NCI-H1930 (cell line): ENCODE results near the gene TGM2.

Experiments used
- DNase-seq, 2 experiments: peaks; one replicate each; lab custom pipeline; 2025; lab: John Stamatoyannopoulos, UW

Gene TGM2

DNA sequence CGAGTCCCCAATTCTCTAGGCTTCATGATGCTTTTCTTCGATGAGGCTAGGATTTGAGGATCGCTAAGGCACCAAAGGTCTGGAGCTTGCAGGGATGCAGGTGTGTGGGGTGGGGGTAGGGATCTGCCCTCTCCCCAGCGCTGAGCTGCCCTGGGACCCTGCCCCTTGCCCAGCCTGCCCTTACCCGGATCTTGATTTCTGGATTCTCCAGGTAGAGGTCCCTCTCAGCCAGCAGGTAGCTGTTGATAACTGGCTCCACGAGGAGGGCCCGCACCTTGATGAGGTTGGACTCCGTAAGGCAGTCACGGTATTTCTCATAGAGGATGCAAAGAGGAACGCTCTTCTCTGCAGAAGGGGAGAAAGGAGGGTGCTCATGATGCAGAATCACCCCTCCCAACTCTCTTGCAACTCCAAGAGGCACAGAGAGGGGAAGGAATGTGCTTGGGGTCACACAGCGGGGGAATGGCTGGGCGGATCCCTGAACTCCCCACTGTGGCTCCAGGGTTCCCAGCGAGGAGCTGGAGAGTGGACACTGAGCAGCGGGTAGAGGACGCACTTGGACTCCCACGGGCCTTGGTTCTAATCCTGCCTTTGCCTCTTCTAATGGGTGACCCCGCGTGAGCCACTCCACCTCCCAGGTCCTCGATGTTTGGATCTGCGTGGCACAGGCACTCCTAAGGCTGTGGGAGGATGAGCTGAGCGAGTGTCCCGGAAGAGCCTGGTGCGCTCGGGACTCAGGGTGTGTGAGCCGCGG, 32.7 kb downstream of the TGM2 start:
- no peak for DNase-seq

DNA sequence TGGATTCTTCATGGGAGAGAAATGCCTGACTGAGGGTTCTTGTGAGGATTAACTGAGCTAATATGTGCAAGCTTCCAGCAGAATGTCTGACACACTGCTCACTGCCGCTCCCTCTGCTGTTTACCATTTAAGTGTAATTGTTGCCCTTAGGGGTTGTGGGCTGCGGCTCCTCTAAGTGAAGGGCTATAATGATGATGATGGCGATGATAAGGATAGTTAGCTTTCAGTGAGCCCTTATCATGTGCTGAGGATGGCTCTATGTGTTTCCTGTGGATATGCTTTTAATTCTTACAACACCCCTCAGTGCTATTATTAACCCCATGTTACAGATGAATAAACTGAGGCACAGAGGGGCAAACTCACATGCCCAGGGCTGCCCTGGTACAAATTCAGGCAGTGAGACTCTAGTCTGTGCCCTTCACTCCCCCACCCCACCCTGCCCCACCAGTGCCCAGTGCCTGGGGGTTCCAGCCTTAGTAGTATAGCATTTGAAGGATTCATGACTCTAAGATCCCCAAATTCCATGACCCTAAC, 33.4 kb downstream of the TGM2 start:
- no peak for DNase-seq

DNA sequence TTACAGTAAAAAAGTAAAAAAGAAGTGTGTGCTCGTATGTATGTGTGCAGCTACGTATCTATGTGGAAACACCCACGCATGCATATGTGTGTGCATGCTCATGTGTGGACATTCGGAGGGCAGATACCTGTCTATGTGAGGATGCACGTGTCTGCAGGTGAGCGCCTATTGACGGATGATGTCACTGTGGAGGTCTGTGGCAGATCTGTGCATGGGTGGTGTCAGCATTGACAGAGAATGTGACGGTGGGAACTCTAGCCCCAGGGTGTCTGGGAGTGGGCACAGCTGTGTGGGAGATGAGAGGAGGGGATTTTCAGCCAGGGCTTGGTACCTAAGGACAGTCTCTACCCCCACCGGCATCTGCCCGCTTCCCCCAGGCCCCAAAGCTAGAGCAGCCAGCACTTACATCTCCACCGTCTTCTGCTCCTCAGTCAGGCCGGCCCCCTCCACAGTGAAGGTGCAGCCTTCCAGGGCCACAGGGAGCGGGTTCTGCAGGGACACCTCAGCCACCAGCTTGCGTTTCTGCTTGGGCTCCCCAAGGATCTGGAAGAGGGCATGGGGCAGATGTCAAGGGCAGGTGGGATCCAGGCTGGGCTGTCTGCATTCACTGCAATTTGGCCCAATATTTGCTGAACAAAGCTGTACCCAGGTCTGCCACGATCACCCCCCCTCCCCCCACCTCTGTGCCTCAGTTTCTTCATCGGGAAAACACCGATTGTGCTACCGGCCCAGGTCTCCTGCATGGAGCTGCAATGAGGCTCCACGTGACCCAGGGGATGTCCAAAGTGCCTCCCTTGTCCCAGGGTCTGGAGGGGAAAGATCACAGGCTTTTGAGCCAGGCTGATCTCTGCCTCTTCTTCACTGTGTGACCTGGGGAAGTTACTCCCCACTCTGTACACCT, 34.1 kb downstream of the TGM2 start:
- DNase-seq, result no peak

DNA sequence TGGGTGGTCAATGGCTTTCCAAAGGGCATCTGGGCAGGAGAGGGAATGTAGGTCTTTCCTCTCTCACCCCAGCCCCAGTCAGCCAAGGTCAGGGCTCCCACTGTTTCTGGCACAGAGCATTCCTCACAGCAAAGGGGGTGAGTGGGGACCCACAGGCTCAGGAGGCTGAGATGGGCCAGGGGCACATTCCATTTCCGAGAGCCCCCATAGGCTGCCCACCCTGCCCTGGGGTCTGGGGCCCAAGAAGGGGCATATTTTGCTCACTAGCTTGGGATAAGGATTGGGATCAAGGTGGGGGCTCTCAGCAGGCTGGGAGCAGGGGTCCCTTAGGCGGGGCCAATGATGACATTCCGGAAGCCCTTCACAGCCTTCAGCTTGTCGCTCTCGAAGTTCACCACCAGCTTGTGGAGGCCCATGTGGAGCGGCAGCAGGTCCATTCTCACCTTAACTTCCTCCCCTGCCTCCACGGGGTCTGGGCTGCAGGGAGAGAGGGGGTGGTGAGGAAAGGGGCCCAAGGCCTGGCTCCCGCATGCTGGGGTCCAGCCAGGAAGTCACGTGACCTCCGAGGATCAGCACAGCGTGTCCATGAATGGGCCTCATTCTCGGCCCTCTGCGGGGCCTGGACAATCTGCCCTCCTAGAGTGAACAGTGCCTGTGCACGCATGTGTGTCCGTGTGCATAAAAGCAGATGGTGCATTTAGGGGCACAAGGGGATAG, 35.0 kb downstream of the TGM2 start:
- DNase-seq, result no peak

DNA sequence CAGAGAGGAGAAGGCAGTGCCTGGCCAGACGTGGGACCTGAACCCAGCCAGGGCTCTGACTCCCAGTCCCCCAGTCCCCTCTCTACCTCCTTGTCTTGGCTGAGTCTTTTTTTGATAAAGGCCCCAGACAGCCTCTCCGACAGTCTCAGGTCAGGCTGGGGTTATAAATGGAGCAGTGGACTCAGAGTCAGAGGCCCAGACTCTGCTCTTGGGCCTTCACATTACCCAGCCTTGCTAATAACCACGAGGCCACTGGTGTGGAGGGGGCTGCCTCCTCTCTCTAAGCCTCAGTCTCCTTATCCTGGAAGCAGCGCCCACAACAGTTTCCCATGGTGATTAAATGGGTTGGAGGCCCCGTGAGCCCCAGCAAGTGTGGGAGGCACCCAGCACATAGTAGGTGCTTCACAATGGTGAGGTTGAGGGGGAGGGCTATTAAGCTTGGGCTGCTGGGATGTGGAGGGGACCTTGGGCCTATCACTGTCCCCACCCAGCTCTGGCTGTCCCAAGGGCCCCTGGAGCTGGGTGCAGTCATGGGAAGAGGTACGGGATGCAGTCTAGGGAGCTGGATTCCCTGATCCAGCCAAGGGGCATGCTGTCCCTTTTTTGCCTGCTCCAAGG, 35.7 kb downstream of the TGM2 start:
- no peak for DNase-seq

DNA sequence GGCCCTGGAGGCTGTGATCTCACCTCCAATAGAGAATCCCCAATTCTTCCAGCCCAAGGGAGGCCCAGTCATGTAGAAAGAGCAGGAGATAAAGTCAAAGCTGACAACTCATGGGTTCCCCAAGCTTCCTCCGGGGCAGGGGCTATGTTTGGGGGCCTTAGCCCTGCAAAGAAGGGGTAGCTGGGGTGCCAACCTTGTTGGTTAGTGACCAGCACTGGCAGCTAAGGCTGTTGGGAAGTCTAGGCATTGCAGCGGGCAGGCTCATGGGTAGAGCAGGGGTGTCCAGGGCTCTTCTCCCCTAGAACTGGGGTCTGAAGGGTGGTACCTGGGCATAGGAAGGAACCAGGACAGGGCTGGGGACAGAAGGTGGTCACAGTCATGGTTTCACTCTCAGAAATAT, 36.4 kb downstream of the TGM2 start:
- no peak for DNase-seq

DNA sequence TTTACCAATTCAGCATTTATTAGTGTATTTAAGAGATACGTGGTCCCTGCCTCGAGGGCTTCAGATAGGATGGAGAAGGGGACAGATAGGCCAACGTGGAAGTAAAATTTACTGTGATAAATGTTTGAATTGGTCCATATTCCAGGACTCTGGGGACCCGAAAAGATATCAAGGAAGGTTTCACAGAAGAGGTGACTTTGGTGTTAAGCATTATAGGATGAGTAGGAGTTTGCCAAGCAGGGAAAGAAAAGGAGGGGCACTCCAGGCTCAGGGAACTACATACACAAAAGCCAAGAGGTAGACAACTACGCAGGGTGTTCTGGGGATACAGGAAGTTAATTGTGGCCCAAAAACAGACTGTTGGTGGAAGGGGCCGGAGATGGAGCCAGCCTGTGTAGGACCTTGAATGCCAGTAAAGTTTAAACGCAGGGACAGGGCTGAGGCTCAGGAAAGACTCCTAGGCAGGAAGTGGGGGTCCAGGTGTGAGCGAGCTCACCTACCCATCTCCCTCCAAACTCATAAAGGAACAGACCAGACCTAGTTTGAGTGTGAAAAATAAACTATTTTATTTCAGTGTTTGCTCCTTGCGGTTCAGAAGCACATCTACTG, 37.0 kb downstream of the TGM2 start:
- DNase-seq, result no peak

DNA sequence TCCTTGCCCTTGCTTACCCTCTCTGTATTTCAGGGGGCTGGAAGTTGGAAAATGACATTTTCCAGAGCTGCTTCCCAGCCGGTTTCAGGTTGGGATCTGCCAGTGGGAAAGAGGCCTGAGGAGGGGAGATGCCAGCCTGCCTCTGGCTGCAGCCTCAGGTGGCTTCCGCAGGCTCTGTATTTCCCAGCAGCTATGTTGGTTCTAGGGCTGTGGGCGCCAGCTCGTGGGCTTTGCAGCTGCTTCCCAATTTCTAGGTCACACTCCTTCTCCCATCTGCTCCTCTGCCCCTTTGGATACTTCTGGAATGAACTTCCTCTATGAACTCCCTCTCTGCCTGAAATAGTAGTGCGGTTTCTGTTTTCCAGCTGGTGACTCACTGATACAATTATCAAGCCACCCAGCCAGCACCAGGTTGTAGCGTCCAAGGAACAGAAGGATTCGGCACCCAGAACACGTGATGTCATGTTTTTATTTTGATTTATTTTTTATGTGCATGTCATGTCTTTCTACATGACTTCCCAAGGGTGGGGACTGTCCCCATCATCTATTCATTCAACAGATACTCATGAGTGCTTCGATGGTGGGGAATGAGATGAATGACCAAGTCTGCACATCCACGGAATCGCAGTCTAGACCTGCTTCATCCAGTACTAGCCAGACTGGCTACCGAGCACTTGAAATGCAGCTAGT, 38.0 kb downstream of the TGM2 start:
- no peak for DNase-seq

DNA sequence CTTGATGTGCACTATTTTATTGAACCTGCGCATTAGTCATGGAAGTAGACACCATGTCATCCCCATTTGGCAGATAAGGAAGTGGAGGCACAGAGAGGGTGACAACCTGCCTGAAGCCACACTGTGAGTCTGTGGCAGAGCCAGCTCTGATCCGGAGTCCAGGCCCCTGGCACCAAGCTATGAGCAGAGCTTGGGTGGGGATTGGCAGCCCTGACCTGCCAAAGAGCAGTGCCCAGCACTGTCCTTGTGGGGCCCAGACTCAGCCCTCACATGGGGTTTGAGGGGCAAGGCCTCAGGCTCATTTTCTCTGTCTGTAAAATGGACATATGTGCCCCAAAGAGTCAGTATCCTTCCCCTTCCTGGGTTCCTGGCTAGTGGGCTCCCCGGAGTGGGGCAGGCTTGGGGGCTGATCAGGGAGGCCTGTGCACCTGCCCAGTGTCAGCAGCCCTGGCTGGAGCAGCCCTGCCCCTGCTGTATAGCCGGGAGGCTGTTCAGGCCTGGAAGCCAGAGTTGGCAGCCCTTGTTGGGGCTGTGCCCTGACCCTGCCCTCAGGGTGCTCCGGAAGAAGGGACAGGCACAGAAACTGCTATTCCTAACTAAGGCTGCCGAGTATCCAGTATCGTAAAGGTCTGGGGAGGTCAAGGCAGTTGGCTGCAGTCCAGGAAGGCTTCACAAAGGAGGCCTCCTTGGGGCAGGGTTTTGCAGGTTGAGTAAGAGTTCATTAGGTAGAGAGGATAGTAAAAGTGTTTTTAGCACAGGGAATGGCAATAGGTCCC, 38.7 kb downstream of the TGM2 start:
- DNase-seq, result no peak

DNA sequence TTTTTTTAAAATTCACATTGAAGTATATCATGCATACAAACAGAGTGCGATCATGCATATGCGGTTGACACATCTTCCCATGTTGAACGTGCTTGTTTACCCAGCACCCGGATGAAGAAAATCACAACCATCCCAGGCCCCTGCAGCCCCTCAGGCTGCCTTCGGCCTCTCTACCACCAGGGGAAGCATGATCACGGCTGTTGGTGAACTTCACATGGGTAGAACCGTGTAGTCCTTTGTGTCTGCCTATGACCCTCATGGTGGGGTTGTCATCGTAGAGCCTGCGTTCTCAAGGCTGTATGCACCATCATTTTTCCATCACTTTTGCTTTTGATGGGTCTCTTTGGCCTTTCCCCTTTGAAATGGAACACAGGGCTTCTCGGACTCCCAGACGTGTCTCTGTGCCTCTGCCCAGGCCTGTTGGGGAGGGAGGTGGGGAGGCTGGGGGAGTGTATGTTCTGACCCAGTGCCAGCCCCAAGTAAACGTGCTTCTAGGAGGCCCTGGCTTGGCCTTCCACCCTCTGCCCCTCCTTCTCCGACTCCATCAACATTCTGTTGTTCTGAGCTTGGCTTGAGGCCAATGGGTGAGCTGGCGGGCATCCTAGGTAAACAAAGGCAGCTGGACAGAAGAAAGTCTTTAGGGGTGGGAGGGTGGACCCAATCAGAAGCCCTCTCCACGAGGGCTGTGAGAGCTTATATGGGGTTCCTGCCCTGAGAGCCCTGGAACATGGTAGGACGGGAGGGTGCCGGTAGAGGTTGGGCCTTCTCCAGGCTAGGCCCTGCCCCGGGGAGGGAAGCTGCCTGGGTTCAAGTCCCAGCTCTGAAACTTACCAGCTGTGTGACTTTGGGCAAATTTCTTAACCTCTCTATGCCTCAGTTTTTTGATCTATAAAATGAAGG, 39.7 kb downstream of the TGM2 start:
- DNase-seq, result peak in 1 of 2 experiments; percentile 43

DNA sequence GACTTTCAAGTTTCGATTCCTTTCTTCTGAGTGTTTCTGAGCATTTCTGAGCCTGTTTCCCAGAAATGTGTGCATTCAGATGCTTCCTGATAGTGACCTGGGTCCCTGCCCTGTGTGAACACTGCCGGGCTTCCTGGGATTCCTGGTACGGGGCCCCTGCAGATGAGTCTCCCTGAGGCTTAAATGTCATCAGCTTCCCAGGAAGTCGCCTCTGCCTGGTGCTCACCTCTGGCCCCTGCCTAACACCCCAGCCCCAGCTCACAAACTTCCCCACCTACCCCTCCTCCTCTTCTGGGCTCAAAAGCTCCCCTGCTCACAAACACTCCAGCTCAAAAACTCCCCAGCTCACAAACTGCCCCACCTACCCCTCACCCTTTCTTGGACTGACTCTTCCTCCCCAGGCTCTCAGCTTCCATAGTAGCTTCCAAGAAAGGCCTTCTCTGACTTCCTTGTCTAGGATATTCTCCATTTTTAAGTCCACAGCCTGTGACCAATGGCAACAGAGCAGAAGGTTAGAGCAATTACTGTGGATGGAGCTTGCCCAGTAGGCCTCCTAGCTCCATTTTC, 42.0 kb downstream of the TGM2 start:
- DNase-seq, result no peak

DNA sequence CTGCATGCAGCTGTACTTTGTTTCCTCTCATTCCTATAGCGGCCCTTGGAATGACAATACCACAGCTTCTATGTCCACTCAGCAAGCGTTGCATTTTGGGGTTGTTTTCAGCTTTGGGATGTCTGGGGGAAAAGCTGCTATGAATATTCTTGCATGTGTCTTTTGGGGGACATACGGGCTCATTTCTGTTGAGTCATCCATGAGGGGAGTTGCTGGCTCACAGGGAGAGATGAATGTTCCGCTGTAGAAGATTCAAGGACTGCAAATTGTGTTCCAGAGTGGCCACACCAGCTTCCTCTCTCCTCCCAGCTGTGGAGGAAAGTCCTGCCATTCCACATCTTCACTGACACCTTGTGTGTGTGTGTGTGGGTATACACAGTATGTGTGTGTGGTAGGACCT, 43.3 kb downstream of the TGM2 start:
- DNase-seq, result no peak

DNA sequence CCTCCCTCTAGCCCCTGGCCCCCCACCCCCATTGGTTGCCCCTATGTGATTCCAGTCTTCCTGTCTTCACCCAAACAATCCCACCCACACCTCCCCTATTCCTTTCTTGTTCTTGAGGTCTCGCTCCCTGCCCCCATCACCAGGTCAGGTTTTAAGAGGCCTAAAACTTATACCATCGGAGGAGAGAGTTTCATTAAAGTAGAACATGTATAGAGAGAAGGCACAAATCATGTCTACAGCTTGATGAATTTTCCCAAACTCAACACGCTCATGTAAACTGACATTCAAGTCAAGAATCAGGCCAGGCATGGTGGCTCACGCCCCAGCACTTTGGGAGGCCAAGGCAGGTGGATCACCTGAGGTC, 44.5 kb downstream of the TGM2 start:
- no peak for DNase-seq

DNA sequence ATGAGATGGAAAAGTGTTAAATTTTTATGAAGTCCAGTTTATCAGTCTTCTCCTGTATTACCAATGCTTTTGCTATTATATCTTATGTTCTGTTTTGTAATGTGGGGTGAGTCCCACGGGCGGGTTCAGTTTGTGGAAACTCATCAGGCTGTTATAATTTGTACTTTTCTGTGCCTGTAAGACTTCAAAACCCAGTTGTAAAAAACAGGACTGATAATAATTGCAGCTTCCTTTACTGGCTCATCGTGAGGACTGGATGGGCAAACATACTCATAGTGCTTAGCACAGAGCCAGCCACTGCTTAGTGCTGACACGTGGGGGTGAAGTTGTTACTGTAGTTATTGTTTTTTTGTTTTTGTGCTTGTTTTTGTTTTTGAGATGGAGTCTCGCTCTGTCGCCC, 45.6 kb downstream of the TGM2 start:
- DNase-seq, result no peak

DNA sequence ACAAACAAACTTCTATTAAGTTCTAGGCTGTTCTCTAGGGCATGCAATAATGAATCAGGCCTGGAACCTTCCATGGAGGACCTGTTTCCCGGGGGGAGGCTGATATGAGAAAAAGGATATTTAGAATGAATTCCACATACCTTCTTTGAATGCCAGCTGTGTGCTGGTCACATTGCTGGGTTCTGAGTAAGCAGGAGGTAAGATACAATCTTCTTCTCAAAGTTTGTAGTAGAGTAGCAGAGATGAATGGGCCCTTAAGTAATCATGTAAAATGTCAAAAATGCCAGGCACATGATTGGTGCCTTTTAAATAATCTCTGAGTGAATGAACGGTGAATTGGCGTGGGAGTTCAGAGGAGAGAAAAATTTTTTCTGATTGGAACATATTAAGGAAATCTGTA, 47.4 kb downstream of the TGM2 start:
- no peak for DNase-seq

DNA sequence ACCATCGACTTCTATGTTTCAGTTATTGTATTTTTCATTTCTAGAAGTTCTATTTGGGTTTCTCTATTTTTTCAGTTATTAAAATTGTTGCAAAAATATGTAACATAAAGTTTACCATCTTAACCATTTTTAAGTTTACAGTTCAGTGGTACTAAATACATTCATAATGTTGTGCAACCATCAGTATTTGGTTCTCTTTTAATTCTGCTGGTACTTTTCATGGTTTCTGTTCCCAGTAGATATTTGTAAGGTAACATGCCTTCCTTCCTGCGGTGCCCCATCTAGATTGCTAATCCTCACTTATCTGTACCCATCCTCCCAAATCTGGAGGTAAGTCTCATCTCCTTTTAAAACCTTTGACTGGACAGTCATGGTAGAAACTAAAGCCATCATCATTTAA, 47.9 kb downstream of the TGM2 start:
- no peak for DNase-seq

DNA sequence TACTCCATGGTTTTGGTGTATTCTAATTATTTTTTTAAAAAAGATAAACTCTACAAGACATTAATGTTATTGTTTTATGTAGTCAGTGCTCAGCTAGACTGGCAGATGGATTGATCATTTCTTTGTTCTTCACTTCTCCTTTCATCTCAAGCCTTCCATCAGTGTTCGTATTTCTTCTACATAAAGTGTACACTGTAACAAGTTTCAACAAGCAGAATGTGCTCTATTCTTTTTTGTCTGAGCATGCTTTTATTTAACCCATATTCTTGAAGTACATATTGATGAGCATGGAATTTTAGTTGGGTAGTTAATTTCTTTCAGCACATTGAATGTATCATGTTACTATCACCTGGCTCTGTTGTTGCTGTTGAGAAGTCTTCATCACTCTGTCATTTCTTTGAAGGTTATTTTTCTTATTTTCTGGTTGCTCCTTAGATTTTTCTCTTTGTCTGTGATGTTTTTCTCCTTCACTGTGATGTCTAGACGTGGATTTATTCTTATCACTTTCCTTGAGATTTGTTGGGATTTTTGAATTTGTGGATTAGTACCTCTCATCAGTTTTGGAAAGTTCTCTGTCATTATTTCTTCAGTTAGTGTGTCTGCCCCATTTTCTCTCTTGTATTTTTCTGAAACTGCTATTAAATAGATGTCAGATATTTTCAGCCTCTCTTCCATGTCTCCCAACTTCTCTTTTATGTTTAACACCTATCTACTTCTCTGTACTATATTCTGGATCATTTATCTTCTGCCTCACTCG, 48.5 kb downstream of the TGM2 start:
- no peak for DNase-seq

DNA sequence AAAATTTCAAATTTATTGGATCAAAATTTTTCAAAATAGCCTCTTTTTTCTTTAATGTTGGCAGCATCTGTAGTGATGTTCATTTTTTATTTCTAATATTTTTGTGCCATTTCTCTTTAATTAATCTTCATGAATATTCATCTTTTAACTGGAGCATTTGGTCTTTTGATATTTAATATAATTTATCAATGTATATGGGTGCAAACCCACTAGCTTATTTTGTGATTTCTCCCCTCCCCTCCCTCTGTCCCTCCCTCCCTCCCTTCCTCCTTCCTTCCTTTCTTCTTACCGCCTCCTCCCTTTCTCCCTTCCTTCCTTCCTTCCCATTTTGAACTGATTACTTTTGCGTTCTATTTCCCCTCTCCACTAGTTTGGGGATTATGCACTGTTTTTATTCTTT, 49.2 kb downstream of the TGM2 start:
- DNase-seq, result no peak
